22Rv1 (cell line): ENCODE results near the gene TIMP2.

Source experiments
- ZFX ChIP-seq: fragments of 450-650 bp; IDR thresholded peaks from 2 replicates; pipeline ENCODE4 v1.6.1; 2017; ENCODE audit warnings: antibody characterized with exemption, borderline replicate concordance
- TF ChIP-seq, protein P1 (sequence below): fragments of 450-650 bp; IDR thresholded peaks from 2 replicates; pipeline ENCODE4 v1.5.1; 2017; ENCODE audit warnings: mild to moderate bottlenecking

DNA sequence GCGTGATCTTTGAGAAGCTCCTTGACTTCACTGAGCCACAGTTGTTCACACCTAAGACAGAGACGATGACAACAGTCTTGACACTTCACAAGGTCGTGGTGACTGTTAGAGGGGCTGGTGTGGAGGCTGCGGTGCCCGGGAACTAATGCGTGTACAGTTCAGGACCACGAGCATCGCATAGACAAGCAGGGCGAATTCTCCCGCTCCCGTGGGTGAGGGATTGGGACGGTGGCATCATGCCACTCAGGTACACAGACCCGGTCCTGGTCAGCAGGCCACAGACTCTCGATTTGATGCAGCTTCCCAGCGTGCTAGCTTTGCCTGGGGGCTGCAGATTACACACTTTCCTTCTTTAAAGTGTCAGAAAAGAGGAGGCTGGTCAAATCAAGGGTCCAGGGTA lies 46.9 kb downstream of the TIMP2 start:
- TF ChIP-seq, protein P1, sequence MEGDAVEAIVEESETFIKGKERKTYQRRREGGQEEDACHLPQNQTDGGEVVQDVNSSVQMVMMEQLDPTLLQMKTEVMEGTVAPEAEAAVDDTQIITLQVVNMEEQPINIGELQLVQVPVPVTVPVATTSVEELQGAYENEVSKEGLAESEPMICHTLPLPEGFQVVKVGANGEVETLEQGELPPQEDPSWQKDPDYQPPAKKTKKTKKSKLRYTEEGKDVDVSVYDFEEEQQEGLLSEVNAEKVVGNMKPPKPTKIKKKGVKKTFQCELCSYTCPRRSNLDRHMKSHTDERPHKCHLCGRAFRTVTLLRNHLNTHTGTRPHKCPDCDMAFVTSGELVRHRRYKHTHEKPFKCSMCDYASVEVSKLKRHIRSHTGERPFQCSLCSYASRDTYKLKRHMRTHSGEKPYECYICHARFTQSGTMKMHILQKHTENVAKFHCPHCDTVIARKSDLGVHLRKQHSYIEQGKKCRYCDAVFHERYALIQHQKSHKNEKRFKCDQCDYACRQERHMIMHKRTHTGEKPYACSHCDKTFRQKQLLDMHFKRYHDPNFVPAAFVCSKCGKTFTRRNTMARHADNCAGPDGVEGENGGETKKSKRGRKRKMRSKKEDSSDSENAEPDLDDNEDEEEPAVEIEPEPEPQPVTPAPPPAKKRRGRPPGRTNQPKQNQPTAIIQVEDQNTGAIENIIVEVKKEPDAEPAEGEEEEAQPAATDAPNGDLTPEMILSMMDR: no peak
- no peak for TF ChIP-seq ZFX
